ENCODE data around the gene SLC35A5.
A peak's percentile ranks its signal among the peaks of the same experiment; 100 is the strongest.

DNA sequence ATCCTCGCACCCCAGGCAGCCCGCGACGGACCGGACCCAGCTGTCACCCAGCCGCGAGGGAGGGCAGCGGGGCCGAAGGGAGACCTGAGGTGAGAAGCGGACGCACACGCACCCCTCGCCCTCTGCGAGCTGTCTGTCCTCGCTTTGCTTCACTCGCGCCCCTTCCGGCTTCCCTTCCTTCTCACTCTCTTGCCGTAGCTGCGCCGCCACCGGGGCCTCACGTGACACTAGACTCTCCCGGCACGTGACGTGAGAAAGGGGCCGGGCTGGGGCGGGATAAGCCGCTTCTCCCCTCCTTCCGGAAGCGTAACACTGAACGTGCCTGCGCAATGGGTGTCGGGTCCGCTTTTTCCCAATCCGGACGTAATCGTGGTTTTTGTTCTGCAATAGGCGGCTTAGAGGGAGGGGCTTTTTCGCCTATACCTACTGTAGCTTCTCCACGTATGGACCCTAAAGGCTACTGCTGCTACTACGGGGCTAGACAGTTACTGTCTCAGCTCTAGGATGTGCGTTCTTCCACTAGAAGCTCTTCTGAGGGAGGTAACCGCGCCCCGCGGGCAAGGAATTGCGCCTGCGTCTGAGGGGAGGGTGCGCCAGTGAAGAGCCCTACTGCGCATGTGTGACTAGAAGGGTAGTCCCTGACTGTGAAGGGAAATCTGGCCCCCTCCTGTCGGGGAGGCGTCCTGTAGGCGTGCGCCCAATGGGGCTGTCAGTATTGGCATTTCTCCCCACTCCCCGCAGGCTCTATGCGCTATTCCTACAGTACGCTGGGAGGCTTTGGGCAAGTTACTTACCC is at the start of gene SLC35A5, which contains the start of gene ATG3:
- TF ChIP-seq, protein P1, sequence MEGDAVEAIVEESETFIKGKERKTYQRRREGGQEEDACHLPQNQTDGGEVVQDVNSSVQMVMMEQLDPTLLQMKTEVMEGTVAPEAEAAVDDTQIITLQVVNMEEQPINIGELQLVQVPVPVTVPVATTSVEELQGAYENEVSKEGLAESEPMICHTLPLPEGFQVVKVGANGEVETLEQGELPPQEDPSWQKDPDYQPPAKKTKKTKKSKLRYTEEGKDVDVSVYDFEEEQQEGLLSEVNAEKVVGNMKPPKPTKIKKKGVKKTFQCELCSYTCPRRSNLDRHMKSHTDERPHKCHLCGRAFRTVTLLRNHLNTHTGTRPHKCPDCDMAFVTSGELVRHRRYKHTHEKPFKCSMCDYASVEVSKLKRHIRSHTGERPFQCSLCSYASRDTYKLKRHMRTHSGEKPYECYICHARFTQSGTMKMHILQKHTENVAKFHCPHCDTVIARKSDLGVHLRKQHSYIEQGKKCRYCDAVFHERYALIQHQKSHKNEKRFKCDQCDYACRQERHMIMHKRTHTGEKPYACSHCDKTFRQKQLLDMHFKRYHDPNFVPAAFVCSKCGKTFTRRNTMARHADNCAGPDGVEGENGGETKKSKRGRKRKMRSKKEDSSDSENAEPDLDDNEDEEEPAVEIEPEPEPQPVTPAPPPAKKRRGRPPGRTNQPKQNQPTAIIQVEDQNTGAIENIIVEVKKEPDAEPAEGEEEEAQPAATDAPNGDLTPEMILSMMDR (IDR thresholded peaks at IDR 0.05; ENCODE audit: low read depth, low read length, missing input control), result peak; percentile 1
- TF ChIP-seq MAX (IDR thresholded peaks at IDR 0.05) (peak; percentile 35), RAD21 (IDR thresholded peaks at IDR 0.05) (peak in 1 of 2 donors; percentile 11), REST (IDR thresholded peaks at IDR 0.05) (peak; percentile 64), SP1 (IDR thresholded peaks at IDR 0.05) (peak; percentile 70), JUND (IDR thresholded peaks at IDR 0.05) (no peak), NR2F2 (IDR thresholded peaks at IDR 0.05) (peak; percentile 31), YY1 (IDR thresholded peaks at IDR 0.05) (peak; percentile 85), TAF1 (conservative IDR thresholded peaks at IDR 0.05) (peak; percentile 80)

All from liver (tissue), 3 donors.